Pancreas (tissue), 10 donors: ENCODE results near the gene USP44. TPM values are rescaled to one million over a fixed set of nuclear protein-coding genes. Genes with fewer than 3 reads are reported as not detected.

Experiments used
- ATAC-seq, 4 donors: fragments of 200-7000 bp; cut with Tn5 transposase; one replicate each; pipeline versions ENCODE4 v1.8.0 to v1.9.1; 2020; ENCODE audit warnings: mild to moderate bottlenecking in 4 of 4, moderate library complexity in 4 of 4
- DNase-seq, 6 donors: peaks; one replicate each; pipeline ENCODE4 v3.0.0-alpha.2; 2020
- FAIRE-seq: peaks from 2 replicates; lab custom pipeline; 2012; peaks lifted over from hg19 to GRCh38; lab: Jason Lieb, UNC
- H3K27ac ChIP-seq, 4 donors: fragments of 200-600 bp; sonication (generic); 1 replicate in 3 of 4; 2 replicates in 1 of 4; pipeline versions ENCODE4 v1.5.0 to v1.8.0; 2020
- H3K27me3 ChIP-seq, 4 donors: fragments of 200-600 bp; one replicate each; pipeline ENCODE4 v1.8.0; 2021
- H3K36me3 ChIP-seq, 3 donors: fragments of 200-600 bp; sonication (generic) in 1 of 3; one replicate each; pipeline versions ENCODE4 v1.5.0 to v1.8.0; 2020 to 2021
- H3K4me1 ChIP-seq, 3 donors: fragments of 200-600 bp; one replicate each; pipeline ENCODE4 v1.8.0; 2021
- H3K4me3 ChIP-seq, 4 donors: fragments of 200-600 bp; sonication (generic) in 2 of 4; one replicate each; pipeline versions ENCODE4 v1.5.0 to v1.8.0; 2020 to 2021
- H3K9me3 ChIP-seq, 4 donors: fragments of 200-600 bp; one replicate each; pipeline ENCODE4 v1.8.0; 2021
- CTCF ChIP-seq, 4 donors: fragments of 200-600 bp; sonication (generic) in 3 of 4; IDR thresholded peaks; one replicate each; pipeline versions ENCODE4 v1.5.0 to v1.8.0; 2021; ENCODE audit warnings: antibody characterized with exemption in 4 of 4
- WGBS, 2 donors: extraction: QIAGEN DNeasy Blood & Tissue Kit; methylation state at CpG; one replicate each; pipeline ENCODE4 v1.1.7; 2013; 5-methylcytosine and 5-hydroxymethylcytosine counted together
- intact Hi-C, 3 donors: fragments of 100-400 bp; cut with DNase I; formaldehyde crosslinking; loops; one replicate each; pipeline versions ENCODE4 v1.11.1 to v1.14.2; 2022
- polyA plus RNA-seq, 2 donors: library from polyadenylated mRNA; stranded (reverse); fragments of 200-250 nt; gene quantifications; one replicate each; pipeline ENCODE4 v1.2.3, GENCODE V29; 2013
- total RNA-seq, 6 donors: library from RNA; stranded (reverse); fragmentation: NEBNext Ultra II Directional in 4 of 6; extraction: Animal tissue kit (Norgen Biotek cat#: 25700) in 4 of 6; gene quantifications; one replicate each; pipeline versions ENCODE4 v1.2.1 to v1.2.4, GENCODE V29; 2021 to 2023
- donor health status: healthy with polysubstance abuse.
- donor health status: DM: no; HTN: no; CAD: no; lungs with moderate emphysema.
- donor health status: DM: no; HTN: no; CAD: no.
- donor health status: control.
- donor health status: control.
- donor health status: Bipolar disorder and iron deficiency.
- donor health status: DM: yes; HTN: yes; CAD: no.
- donor health status: DM: no; HTN: no; CAD: no.
- donor health status: DM: no; HTN: no; CAD: no.
- donor health status: DM: yes; HTN: yes; CAD: no.

USP44 gene
- total and polyA plus RNA-seq, 8 donors, result 2.1 to 4.3 (median 2.4) TPM

- no peaks in the 10 kb centered on the region for H3K9me3 ChIP-seq
- FAIRE-seq (no peak), ATAC-seq (no peak), DNase-seq (no peak)
- H3K27me3 ChIP-seq, result no peaks in the 10 kb centered on the region
- no peak overlapping the region for H3K27ac ChIP-seq
- no peaks in the 10 kb centered on the region for H3K36me3 ChIP-seq
- WGBS, 2 donors, result 91 to 98% methylated on average over 4 of the region's 4 CpGs
- no peak for TF ChIP-seq CTCF (IDR thresholded peaks at IDR 0.05)
- H3K4me1 ChIP-seq, result no peaks in the 10 kb centered on the region
- H3K4me3 ChIP-seq, result no peak overlapping the region
- intact Hi-C loops, result loop anchor here in 2 of 3 donors (10.0 kb wide), 1 partner anchor 415 kb away; no protein-coding TSS in a partner anchor
Observed at GRCh38 chr12:95529693-95530225, 21.5 kb downstream of the USP44 start.

DNA sequence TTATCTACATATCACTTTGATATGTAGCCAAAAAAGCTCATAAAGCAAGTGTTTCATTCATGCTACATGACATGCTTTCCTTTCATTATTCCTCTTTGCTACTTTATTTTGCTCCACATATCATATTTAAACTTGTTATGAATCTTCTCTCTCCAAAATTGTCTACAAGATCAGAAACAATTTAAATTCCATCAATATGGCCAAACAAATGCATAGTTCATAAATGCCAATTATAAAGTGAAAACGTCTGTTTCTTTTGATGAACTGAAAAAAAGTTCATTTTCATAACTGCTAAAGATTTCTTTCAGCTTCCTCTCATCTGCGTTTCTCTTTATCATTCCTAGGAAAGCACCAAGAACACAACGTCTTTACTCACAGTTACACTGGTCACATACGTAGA, 22.8 kb downstream of the USP44 start:
- no peak for TF ChIP-seq CTCF (IDR thresholded peaks at IDR 0.05)
- no peak for DNase-seq
- H3K4me1 ChIP-seq, result no peaks in the 10 kb centered on the region
- 77 to 78% methylated on average over 4 of the region's 4 CpGs for WGBS, 2 donors
- intact Hi-C loops, result no loop called here
- no peak overlapping the region for H3K4me3 ChIP-seq
- no peaks in the 10 kb centered on the region for H3K36me3 ChIP-seq
- ATAC-seq, result no peak
- H3K27ac ChIP-seq, result no peak overlapping the region
- no peak for FAIRE-seq
- no peaks in the 10 kb centered on the region for H3K27me3 ChIP-seq
- no peaks in the 10 kb centered on the region for H3K9me3 ChIP-seq

- DNase-seq, result no peak
- H3K36me3 ChIP-seq, result no peaks in the 10 kb centered on the region
- H3K4me3 ChIP-seq, result no peak overlapping the region
- no peak for ATAC-seq
- no peaks in the 10 kb centered on the region for H3K27me3 ChIP-seq
- no peaks in the 10 kb centered on the region for H3K4me1 ChIP-seq
- no peak for FAIRE-seq
- intact Hi-C loops, result no loop called here
- no peaks in the 10 kb centered on the region for H3K9me3 ChIP-seq
- no peak for TF ChIP-seq CTCF (IDR thresholded peaks at IDR 0.05)
- no peak overlapping the region for H3K27ac ChIP-seq
- 94 to 95% methylated on average over 8 of the region's 8 CpGs for whole genome bisulfite sequencing, 2 donors
Observed at GRCh38 chr12:95522692-95523091, 28.6 kb downstream of the USP44 start.

DNA sequence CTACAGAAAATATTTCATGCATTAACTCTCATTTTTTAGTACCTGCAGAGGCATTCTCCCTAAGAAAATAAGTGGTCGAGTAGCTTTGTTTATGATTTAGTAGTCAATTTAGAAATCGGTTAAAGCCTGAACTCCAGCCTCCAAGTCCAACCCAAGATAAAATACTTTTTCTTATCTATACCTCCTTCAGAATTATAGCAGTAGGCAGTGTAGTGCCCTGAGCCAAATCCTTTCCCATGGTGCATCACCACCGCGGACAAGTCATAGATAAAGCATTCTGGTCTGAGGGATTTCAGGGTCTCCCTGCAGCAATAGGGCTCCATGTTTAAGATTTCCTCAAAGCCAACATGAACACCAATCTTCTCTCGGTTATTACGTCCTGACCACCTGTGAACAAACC, 30.5 kb downstream of the USP44 start:
- 79 to 85% methylated on average over 6 of the region's 6 CpGs for WGBS, 2 donors
- no peak for ATAC-seq
- Histone ChIP-seq H3K4me3 (no peak overlapping the region), H3K4me1 (peaks cover 0 to 9% (median 6%) of the 10 kb centered on the region in 3 donors), H3K36me3 (no peaks in the 10 kb centered on the region), H3K27me3 (no peaks in the 10 kb centered on the region), H3K9me3 (no peaks in the 10 kb centered on the region), H3K27ac (no peak overlapping the region)
- no peak for TF ChIP-seq CTCF (IDR thresholded peaks at IDR 0.05)
- no peak for DNase-seq
- FAIRE-seq, result no peak
- intact Hi-C loops, result no loop called here

DNA sequence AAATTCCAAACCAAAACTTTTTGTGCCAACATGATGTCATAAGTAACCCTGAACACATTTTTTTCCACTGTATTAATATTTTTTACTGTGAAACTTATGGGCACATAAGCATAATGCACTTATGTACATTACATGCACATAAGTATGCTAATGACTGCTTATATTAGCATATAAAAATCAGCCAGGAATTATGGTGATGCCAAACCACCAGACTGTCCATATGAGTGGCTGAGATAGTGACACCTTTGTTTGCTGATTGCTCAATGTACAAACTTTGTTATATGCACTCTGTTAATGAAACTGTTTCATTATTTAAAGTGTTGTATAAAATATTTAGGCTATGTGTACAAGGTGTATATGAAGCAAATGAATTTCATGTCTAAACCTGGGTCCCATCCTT, 32.3 kb downstream of the USP44 start:
- TF ChIP-seq CTCF (IDR thresholded peaks at IDR 0.05), result no peak
- Histone ChIP-seq H3K9me3 (no peaks in the 10 kb centered on the region), H3K27ac (no peak overlapping the region), H3K36me3 (peaks cover 0 to 5% (median 3%) of the 10 kb centered on the region in 3 donors), H3K27me3 (no peaks in the 10 kb centered on the region), H3K4me1 (peaks cover 0 to 9% (median 6%) of the 10 kb centered on the region in 3 donors), H3K4me3 (no peak overlapping the region)
- ATAC-seq (no peak), DNase-seq (no peak), FAIRE-seq (no peak)
- intact Hi-C loops, result no loop called here
